ENCODE results near the gene OBI1.

- TF ChIP-seq CTCF (IDR thresholded peaks at IDR 0.05; ENCODE audit: low read depth, low read length) (no peak), EZH2phosphoT487 (IDR thresholded peaks at IDR 0.05; ENCODE audit: low read depth) (no peak)
Measured at GRCh38 chr13:78658630-78659449, at the start of gene OBI1.

All from OCI-LY3 (cell line).